Caco-2 (cell line): ENCODE results near the gene PMFBP1. TPM values are rescaled to one million over a fixed set of nuclear protein-coding genes. Genes with fewer than 3 reads are reported as not detected.

Experiments
- BruUV-seq: library from RNA; stranded (reverse); fragments of 400-500 nt; replicated peaks from 2 replicates; lab custom pipeline; 2021; lab: Mats Ljungman, UMichigan
- CTCF ChIA-PET: fragments of 300-600 bp; sonication (Branson Sonifier 250); formaldehyde crosslinking; loops from one replicate; lab custom pipeline; 2022; ENCODE audit warnings: antibody characterized with exemption; lab: Charles Lee
- POLR2A ChIA-PET: fragments of 300-600 bp; sonication (Branson Sonifier 250); formaldehyde crosslinking; loops from one replicate; lab custom pipeline; 2022; ENCODE audit warnings: antibody characterized with exemption; lab: Charles Lee
- DNase-seq, 2 experiments: peaks; one replicate each; pipeline versions ENCODE4 v3.0.0 to v3.0.0-alpha.2; 2020 to 2022
- H3K27me3 ChIP-seq: replicated peaks from 2 replicates; pipeline ENCODE4 v1.6.0; 2011; ENCODE audit warnings: low read length; ENCODE audit not compliant: control insufficient read depth, insufficient read depth
- H3K36me3 ChIP-seq: 2 replicates; pipeline ENCODE4 v1.5.1; 2011; ENCODE audit warnings: low read length; ENCODE audit not compliant: control insufficient read depth, insufficient read depth
- H3K4me1 ChIP-seq: fragments of 250-450 bp; sonication (Bioruptor Pico); 2 replicates; pipeline ENCODE4 v1.5.1; 2020; ENCODE audit warnings: mild to moderate bottlenecking
- H3K4me3 ChIP-seq: 2 replicates; pipeline ENCODE4 v1.5.1; 2011; ENCODE audit warnings: low read depth, mild to moderate bottlenecking, control low read depth, low read length
- H3K9me3 ChIP-seq: fragments of 250-450 bp; sonication (Bioruptor Pico); 2 replicates; pipeline ENCODE4 v1.5.1; 2020; ENCODE audit warnings: mild to moderate bottlenecking, moderate library complexity
- H3K27ac Mint-ChIP-seq: one replicate; pipeline ENCODE4 v1.8.0; 2022; ENCODE audit warnings: mixed read lengths; ENCODE audit not compliant: unreplicated experiment
- H3K27me3 Mint-ChIP-seq: one replicate; pipeline ENCODE4 v1.8.0; 2022; ENCODE audit warnings: mixed read lengths; ENCODE audit not compliant: insufficient read depth, unreplicated experiment
- H3K36me3 Mint-ChIP-seq: one replicate; pipeline ENCODE4 v1.8.0; 2022; ENCODE audit warnings: mild to moderate bottlenecking, mixed read lengths; ENCODE audit not compliant: insufficient read depth, unreplicated experiment
- H3K4me1 Mint-ChIP-seq: one replicate; pipeline ENCODE4 v1.8.0; 2022; ENCODE audit warnings: low read depth, mixed read lengths; ENCODE audit not compliant: unreplicated experiment
- H3K4me3 Mint-ChIP-seq: one replicate; pipeline ENCODE4 v1.8.0; 2022; ENCODE audit warnings: mild to moderate bottlenecking, moderate library complexity, mixed read lengths; ENCODE audit not compliant: unreplicated experiment
- H3K9me3 Mint-ChIP-seq: one replicate; pipeline ENCODE4 v1.8.0; 2022; ENCODE audit warnings: mixed read lengths; ENCODE audit not compliant: unreplicated experiment
- CTCF ChIP-seq, 2 experiments: fragments of 200-600 bp in 1 of 2; IDR thresholded peaks; 1 replicate in 1 of 2; 2 replicates in 1 of 2; pipeline versions ENCODE4 v1.5.1 to v1.8.0; 2011 to 2022; ENCODE audit warnings: antibody characterized with exemption in 1 of 2, control low read depth in 1 of 2, inconsistent platforms in 1 of 2, low read depth in 1 of 2, low read length in 1 of 2, mild to moderate bottlenecking in 1 of 2, moderate library complexity in 1 of 2; ENCODE audit not compliant: insufficient read depth in 1 of 2, severe bottlenecking in 1 of 2, unreplicated experiment in 1 of 2
- intact Hi-C: fragments of 100-400 bp; cut with micrococcal nuclease; formaldehyde crosslinking; loops from one replicate; pipeline ENCODE4 v1.10.0; 2022; ENCODE audit not compliant: unreplicated experiment
- total RNA-seq: library from RNA; stranded (reverse); gene quantifications from 2 replicates; pipeline ENCODE4 v1.2.3, GENCODE V29; 2022

PMFBP1 gene
- total RNA-seq, 1 experiment from 2014 or later: 5.6 TPM

- POLR2A ChIA-PET: no interaction called here
Observed at GRCh38 chr16:72219282-72219681, 47.3 kb upstream of the PMFBP1 start.

DNA sequence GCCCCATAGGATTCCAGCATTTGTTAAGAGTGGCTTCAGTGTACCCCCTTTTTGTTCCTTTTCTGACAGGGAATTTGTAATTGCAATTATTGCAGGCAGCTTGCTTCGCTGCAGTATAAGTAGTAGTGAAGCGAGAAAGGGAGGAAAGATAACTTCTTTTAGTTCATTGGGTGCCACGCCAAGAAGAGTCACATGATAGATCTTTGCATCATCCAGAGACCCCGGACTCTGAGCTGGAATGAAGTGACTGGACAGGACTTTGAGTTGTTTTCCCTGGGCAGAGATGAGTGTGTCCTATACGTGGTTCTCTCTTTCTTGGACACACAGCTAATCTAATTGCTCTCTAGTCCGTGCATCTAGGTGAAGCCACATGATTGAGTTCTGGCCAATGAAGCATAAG lies 44.8 kb upstream of the PMFBP1 start:
- H3K27me3 ChIP-seq: no peaks in the 10 kb centered on the region
- Mint-ChIP-seq H3K27ac (no peak overlapping the region), H3K36me3 (no peaks in the 10 kb centered on the region), H3K4me1 (no peaks in the 10 kb centered on the region), H3K9me3 (peaks cover 12% of the 10 kb centered on the region), H3K27me3 (no peaks in the 10 kb centered on the region), H3K4me3 (no peak overlapping the region)
- ChIA-PET POLR2A (no interaction called here), CTCF (no interaction called here)
- BruUV-seq: no TSS peak
- no peak for TF ChIP-seq CTCF (IDR thresholded peaks at IDR 0.05; ENCODE audit: insufficient read depth in 1 of 2, low read depth in 1 of 2, low read length in 1 of 2, severe bottlenecking in 1 of 2, unreplicated experiment in 1 of 2)
- H3K36me3 ChIP-seq: no peaks in the 10 kb centered on the region
- no peak for DNase-seq
- no peak overlapping the region for H3K4me3 ChIP-seq
- intact Hi-C loops: no loop called here
- H3K4me1 ChIP-seq: no peaks in the 10 kb centered on the region
- H3K9me3 ChIP-seq: no peaks in the 10 kb centered on the region; the same call in 1 of the 2 replicates

More at GRCh38 chr16:72219282-72219681, 47.3 kb upstream of the PMFBP1 start:
- no peak for TF ChIP-seq CTCF (IDR thresholded peaks at IDR 0.05; ENCODE audit: insufficient read depth in 1 of 2, low read depth in 1 of 2, low read length in 1 of 2, severe bottlenecking in 1 of 2, unreplicated experiment in 1 of 2)
- Mint-ChIP-seq H3K36me3 (no peaks in the 10 kb centered on the region), H3K4me3 (no peak overlapping the region), H3K27ac (no peak overlapping the region), H3K4me1 (peaks cover 5% of the 10 kb centered on the region), H3K27me3 (no peaks in the 10 kb centered on the region), H3K9me3 (peaks cover 12% of the 10 kb centered on the region)
- Histone ChIP-seq H3K36me3 (no peaks in the 10 kb centered on the region), H3K9me3 (no peaks in the 10 kb centered on the region; the same call in 1 of the 2 replicates), H3K4me1 (peaks cover 9% of the 10 kb centered on the region), H3K4me3 (no peak overlapping the region), H3K27me3 (no peaks in the 10 kb centered on the region)
- CTCF ChIA-PET: no interaction called here
- no TSS peak for BruUV-seq
- DNase-seq: no peak
- intact Hi-C loops: no loop called here

GRCh38 chr16:72214821-72215220 lies 42.9 kb upstream of the PMFBP1 start:
- no peaks in the 10 kb centered on the region for H3K4me1 Mint-ChIP-seq

More at GRCh38 chr16:72214821-72215220, 42.9 kb upstream of the PMFBP1 start:
- TF ChIP-seq CTCF (IDR thresholded peaks at IDR 0.05; ENCODE audit: insufficient read depth in 1 of 2, low read depth in 1 of 2, low read length in 1 of 2, severe bottlenecking in 1 of 2, unreplicated experiment in 1 of 2): no peak
- Mint-ChIP-seq H3K27me3 (no peaks in the 10 kb centered on the region), H3K9me3 (peaks cover 12% of the 10 kb centered on the region), H3K27ac (no peak overlapping the region), H3K4me3 (no peak overlapping the region), H3K36me3 (no peaks in the 10 kb centered on the region)
- no peak for DNase-seq
- CTCF ChIA-PET: no interaction called here
- POLR2A ChIA-PET: no interaction called here
- Histone ChIP-seq H3K4me3 (no peak overlapping the region), H3K4me1 (no peaks in the 10 kb centered on the region), H3K27me3 (no peaks in the 10 kb centered on the region), H3K9me3 (no peaks in the 10 kb centered on the region; the same call in 1 of the 2 replicates), H3K36me3 (no peaks in the 10 kb centered on the region)
- intact Hi-C loops: no loop called here
- BruUV-seq: no TSS peak
